ENCODE data around the gene C11orf24. TPM values are rescaled to one million over a fixed set of nuclear protein-coding genes. Genes with fewer than 3 reads are reported as not detected.

C11orf24 gene
- total RNA-seq, 1 experiment from 2014 or later = 37.8 TPM

DNA sequence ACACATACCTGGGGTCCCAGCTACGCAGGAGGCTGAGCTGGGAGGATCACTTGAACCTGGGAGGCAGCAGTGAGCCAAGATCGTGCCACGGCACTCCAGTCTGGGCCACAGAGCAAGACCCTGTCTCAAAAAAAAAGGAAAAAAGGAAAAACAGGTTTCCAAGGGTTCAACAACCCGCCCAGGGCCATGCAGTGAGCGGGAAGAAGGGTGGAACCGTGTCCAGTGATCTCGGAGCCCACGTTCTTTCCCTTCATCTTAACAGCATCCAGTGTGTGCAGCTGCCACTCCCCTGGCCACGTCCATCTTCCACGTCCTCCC is 25.7 kb upstream of the C11orf24 start:
- Histone ChIP-seq H3K9ac (ENCODE audit: low read length) (no peak overlapping the region), H3K4me3 (replicated peaks in 1 of 2; ENCODE audit: low read depth in 1 of 2, low read length in 2 of 2) (no peak overlapping the region), H3K9me3 (ENCODE audit: control insufficient read depth in 1 of 2, insufficient read depth in 1 of 2, low read depth in 1 of 2, low read length in 2 of 2) (no peaks in the 10 kb centered on the region), H3K4me1 (ENCODE audit: control insufficient read depth in 1 of 2, insufficient read depth in 2 of 2, low read length in 2 of 2) (peaks cover 13 to 29% of the 10 kb centered on the region in 2 experiments), H3K4me2 (ENCODE audit: low read length) (peak overlapping the region; percentile 62), H3K9me2 (ENCODE audit: insufficient read depth) (no peaks in the 10 kb centered on the region), H3K27me3 (ENCODE audit: insufficient read depth, low read length) (no peaks in the 10 kb centered on the region), H4K20me1 (ENCODE audit: insufficient read depth) (no peaks in the 10 kb centered on the region), H2AFZ (ENCODE audit: low read depth, low read length, poor library complexity, severe bottlenecking) (no peak overlapping the region), H3K27ac (ENCODE audit: low read depth, low read length) (no peak overlapping the region), H3K36me3 (ENCODE audit: control insufficient read depth in 1 of 2, insufficient read depth in 2 of 2, low read length in 2 of 2) (no peaks in the 10 kb centered on the region), H3K79me2 (ENCODE audit: insufficient read depth, low read length) (no peaks in the 10 kb centered on the region)
- ATAC-seq (no peak), DNase-seq (ENCODE audit: low read depth, low spot score) (no peak)
- TF ChIP-seq TCF7L2 (IDR thresholded peaks at IDR 0.05; ENCODE audit: borderline replicate concordance, extremely low read depth, insufficient read depth, insufficient read length) = no peak
- TF ChIP-seq, protein P1, sequence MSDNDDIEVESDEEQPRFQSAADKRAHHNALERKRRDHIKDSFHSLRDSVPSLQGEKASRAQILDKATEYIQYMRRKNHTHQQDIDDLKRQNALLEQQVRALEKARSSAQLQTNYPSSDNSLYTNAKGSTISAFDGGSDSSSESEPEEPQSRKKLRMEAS (IDR thresholded peaks at IDR 0.05) = no peak
- no peak for TF ChIP-seq CEBPB (IDR thresholded peaks at IDR 0.05; ENCODE audit: low read depth)
- no peak for TF ChIP-seq ELF1 (IDR thresholded peaks at IDR 0.05; ENCODE audit: borderline replicate concordance, low read depth)
- TF ChIP-seq, protein P2, sequence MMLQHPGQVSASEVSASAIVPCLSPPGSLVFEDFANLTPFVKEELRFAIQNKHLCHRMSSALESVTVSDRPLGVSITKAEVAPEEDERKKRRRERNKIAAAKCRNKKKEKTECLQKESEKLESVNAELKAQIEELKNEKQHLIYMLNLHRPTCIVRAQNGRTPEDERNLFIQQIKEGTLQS (IDR thresholded peaks at IDR 0.05) = no peak
- TF ChIP-seq YY1 (IDR thresholded peaks at IDR 0.05; ENCODE audit: extremely low read depth, insufficient replicate concordance, low read depth, low read length) = no peak
- TF ChIP-seq FOSL1 (IDR thresholded peaks at IDR 0.05; ENCODE audit: low read depth) = no peak
- TF ChIP-seq JUND (IDR thresholded peaks at IDR 0.05) = no peak
- TF ChIP-seq EZH2 (IDR thresholded peaks at IDR 0.05) = no peak
- TF ChIP-seq EGR1 (IDR thresholded peaks at IDR 0.05; ENCODE audit: low read depth) = no peak
- TF ChIP-seq ZNF274 (IDR thresholded peaks at IDR 0.05; ENCODE audit: low read depth, low read length) = no peak
- TF ChIP-seq, protein P3, sequence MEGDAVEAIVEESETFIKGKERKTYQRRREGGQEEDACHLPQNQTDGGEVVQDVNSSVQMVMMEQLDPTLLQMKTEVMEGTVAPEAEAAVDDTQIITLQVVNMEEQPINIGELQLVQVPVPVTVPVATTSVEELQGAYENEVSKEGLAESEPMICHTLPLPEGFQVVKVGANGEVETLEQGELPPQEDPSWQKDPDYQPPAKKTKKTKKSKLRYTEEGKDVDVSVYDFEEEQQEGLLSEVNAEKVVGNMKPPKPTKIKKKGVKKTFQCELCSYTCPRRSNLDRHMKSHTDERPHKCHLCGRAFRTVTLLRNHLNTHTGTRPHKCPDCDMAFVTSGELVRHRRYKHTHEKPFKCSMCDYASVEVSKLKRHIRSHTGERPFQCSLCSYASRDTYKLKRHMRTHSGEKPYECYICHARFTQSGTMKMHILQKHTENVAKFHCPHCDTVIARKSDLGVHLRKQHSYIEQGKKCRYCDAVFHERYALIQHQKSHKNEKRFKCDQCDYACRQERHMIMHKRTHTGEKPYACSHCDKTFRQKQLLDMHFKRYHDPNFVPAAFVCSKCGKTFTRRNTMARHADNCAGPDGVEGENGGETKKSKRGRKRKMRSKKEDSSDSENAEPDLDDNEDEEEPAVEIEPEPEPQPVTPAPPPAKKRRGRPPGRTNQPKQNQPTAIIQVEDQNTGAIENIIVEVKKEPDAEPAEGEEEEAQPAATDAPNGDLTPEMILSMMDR (IDR thresholded peaks at IDR 0.05 in 2 of 3, conservative IDR thresholded peaks at IDR 0.05 in 1 of 3; ENCODE audit: borderline replicate concordance in 1 of 3, insufficient read depth in 1 of 3, low read depth in 2 of 3, low read length in 2 of 3) = no peak
- TF ChIP-seq SP1 (IDR thresholded peaks at IDR 0.05; ENCODE audit: low read depth) = no peak
- TF ChIP-seq EZH2phosphoT487 (IDR thresholded peaks at IDR 0.05; ENCODE audit: borderline replicate concordance) = no peak
- no peak for TF ChIP-seq SIN3A (IDR thresholded peaks at IDR 0.05; ENCODE audit: low read depth)
- TF ChIP-seq SRF (IDR thresholded peaks at IDR 0.05; ENCODE audit: low read depth) = no peak
- no peak for TF ChIP-seq CBX3 (IDR thresholded peaks at IDR 0.05; ENCODE audit: low read depth)
- TF ChIP-seq POLR2A (IDR thresholded peaks at IDR 0.05; ENCODE audit: borderline replicate concordance, extremely low read depth, insufficient read depth, insufficient read length) = no peak
- ChIA-PET CTCF (interaction anchor here (1.7 to 5.0 kb wide), 6 partner anchors 19 to 88 kb away, joined by 5 to 30 read pairs (median 10); partner anchors contain the start of gene C11orf24), RAD21 (ENCODE audit: low non-redundant PET in 1 of 2, low total read pairs in 2 of 2, uncharacterized antibody in 2 of 2, unreplicated experiment in 2 of 2) (interaction anchor here (1.3 to 3.1 kb wide), 3 partner anchors 38 to 40 kb away, joined by 3 to 12 read pairs (median 6); no protein-coding TSS in a partner anchor), POLR2A (interaction anchor here (1.2 to 1.4 kb wide), 3 partner anchors 27 to 88 kb away, joined by 3 read pairs; no protein-coding TSS in a partner anchor)
- no TSS peak for BruUV-seq (replicated peaks)
- intact Hi-C loops (cut with micrococcal nuclease) = loop anchor here (1.0 to 2.0 kb wide), 2 partner anchors 40 to 89 kb away; no protein-coding TSS in a partner anchor
